LNCAP (cell line): Measurements from ENCODE around the gene TBP.

Experiments used
- TF ChIP-seq, protein P1 (sequence below): fragments of 450-650 bp; IDR thresholded peaks from 2 replicates; pipeline ENCODE4 v1.5.1; 2017; ENCODE audit warnings: mild to moderate bottlenecking

Gene TBP

GRCh38 chr6:170553534-170554012 is 596 bp upstream of the TBP start:
- TF ChIP-seq, protein P1, sequence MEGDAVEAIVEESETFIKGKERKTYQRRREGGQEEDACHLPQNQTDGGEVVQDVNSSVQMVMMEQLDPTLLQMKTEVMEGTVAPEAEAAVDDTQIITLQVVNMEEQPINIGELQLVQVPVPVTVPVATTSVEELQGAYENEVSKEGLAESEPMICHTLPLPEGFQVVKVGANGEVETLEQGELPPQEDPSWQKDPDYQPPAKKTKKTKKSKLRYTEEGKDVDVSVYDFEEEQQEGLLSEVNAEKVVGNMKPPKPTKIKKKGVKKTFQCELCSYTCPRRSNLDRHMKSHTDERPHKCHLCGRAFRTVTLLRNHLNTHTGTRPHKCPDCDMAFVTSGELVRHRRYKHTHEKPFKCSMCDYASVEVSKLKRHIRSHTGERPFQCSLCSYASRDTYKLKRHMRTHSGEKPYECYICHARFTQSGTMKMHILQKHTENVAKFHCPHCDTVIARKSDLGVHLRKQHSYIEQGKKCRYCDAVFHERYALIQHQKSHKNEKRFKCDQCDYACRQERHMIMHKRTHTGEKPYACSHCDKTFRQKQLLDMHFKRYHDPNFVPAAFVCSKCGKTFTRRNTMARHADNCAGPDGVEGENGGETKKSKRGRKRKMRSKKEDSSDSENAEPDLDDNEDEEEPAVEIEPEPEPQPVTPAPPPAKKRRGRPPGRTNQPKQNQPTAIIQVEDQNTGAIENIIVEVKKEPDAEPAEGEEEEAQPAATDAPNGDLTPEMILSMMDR = no peak

DNA sequence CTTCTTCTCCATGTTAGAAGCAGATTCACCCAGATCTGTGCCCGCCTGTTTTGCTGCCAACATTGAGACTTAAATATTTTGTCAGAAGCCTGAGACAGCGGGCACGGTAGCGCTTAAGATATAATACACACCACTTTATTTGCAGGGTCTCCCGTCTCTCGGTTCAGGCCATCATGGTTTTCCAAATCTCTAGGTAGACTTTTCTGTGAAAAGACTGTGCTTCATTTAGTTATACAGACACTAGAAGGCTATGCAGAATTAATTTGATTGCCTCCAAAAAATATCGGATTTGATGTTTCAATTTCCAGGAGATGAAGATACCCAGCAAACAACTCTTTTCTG is 598 bp downstream of the TBP start:
- TF ChIP-seq, protein P1 = no peak

- TF ChIP-seq, protein P1 = no peak
Measured at GRCh38 chr6:170555305-170555704, 1.1 kb downstream of the TBP start.

GRCh38 chr6:170561555-170561954 is 7.4 kb downstream of the TBP start:
- TF ChIP-seq, protein P1 = no peak

GRCh38 chr6:170564936-170565530 is 10.9 kb downstream of the TBP start:
- TF ChIP-seq, protein P1 = no peak

DNA sequence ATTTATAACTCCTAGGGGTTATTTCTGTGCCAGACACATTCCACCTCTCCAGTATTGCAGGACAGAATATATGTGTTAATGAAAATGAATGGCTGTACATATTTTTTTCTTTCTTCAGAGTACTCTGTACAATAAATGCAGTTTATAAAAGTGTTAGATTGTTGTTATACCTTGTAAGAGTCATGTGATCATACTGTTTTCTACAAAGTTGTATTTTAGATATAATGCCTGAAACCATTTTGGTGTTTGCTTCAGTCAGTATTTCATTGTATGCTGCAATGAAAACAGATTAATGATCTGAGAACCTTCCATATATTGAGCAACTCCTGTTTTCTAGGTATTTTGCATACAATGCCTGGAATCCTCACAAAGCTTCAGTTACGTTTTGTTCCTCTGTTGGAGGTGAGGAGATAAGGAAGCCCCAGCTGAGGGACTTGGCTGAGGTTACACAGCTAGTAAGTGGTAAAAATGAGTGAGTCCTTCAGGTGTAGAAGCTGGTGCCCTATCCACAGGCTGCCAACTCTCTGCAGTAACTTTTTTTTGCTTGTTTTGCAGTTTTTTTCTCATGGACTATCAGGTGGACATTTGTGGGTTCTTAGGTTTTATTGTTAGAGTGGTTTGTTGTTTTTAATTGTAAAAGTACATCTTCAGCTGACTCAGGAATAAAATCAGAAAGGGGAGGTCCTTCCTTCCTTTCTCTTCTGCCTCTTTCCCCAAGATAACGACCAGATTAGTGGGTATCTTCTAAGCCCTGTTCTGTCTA is 18.7 kb downstream of the TBP start:
- TF ChIP-seq, protein P1 = no peak

- TF ChIP-seq, protein P1 = peak; percentile 52
Measured at GRCh38 chr6:170575250-170575649, 21.1 kb downstream of the TBP start.
